H7 (cell line): ENCODE results near the gene LCOR. TPM values are rescaled to one million over a fixed set of nuclear protein-coding genes. Genes with fewer than 3 reads are reported as not detected.

Source experiments
- DNase-seq: peaks from one replicate; pipeline ENCODE4 v3.0.0; 2012
- H3K27me3 ChIP-seq: 2 replicates; pipeline ENCODE4 v1.6.0; 2011; ENCODE audit warnings: mild to moderate bottlenecking, low read length; ENCODE audit not compliant: control insufficient read depth, insufficient read depth
- H3K36me3 ChIP-seq: replicated peaks from 2 replicates; pipeline ENCODE4 v1.5.1; 2011; ENCODE audit warnings: low read length; ENCODE audit not compliant: control insufficient read depth, insufficient read depth
- H3K4me3 ChIP-seq: 2 replicates; pipeline ENCODE4 v1.5.1; 2011; ENCODE audit warnings: low read depth, mild to moderate bottlenecking, control low read depth, low read length, moderate library complexity; ENCODE audit not compliant: insufficient read depth
- total RNA-seq: library from RNA; depleted of rRNA; stranded (reverse); fragments of >200 nt; shearing (Covaris generic); gene quantifications from 2 replicates; pipeline ENCODE4 v1.2.3, GENCODE V29; 2014

LCOR gene
- total RNA-seq, 1 experiment from 2014 or later, result 8.8 TPM

- H3K36me3 ChIP-seq, result no peaks in the 10 kb centered on the region
- no peaks in the 10 kb centered on the region for H3K27me3 ChIP-seq
Measured at GRCh38 chr10:96850113-96850512, 18.0 kb downstream of the LCOR start.

GRCh38 chr10:96850825-96851224 lies 18.7 kb downstream of the LCOR start:
- Histone ChIP-seq H3K36me3 (no peaks in the 10 kb centered on the region), H3K27me3 (no peaks in the 10 kb centered on the region), H3K4me3 (no peak overlapping the region)
- DNase-seq, result no peak

More at GRCh38 chr10:96850113-96850512, 18.0 kb downstream of the LCOR start:
- DNase-seq, result no peak
- no peak overlapping the region for H3K4me3 ChIP-seq

GRCh38 chr10:96851281-96851680 lies 19.2 kb downstream of the LCOR start:
- DNase-seq, result no peak
- Histone ChIP-seq H3K36me3 (no peaks in the 10 kb centered on the region), H3K27me3 (no peaks in the 10 kb centered on the region), H3K4me3 (no peak overlapping the region)

GRCh38 chr10:96856317-96856716 lies 24.2 kb downstream of the LCOR start:
- DNase-seq, result no peak

GRCh38 chr10:96857301-96858012 lies 25.4 kb downstream of the LCOR start:
- no peaks in the 10 kb centered on the region for H3K36me3 ChIP-seq
- H3K4me3 ChIP-seq, result no peak overlapping the region
- H3K27me3 ChIP-seq, result no peaks in the 10 kb centered on the region
- DNase-seq, result no peak

More at GRCh38 chr10:96856317-96856716, 24.2 kb downstream of the LCOR start:
- Histone ChIP-seq H3K36me3 (no peaks in the 10 kb centered on the region), H3K27me3 (no peaks in the 10 kb centered on the region), H3K4me3 (no peak overlapping the region)

- no peaks in the 10 kb centered on the region for H3K27me3 ChIP-seq
- DNase-seq, result no peak
- no peak overlapping the region for H3K4me3 ChIP-seq
- no peaks in the 10 kb centered on the region for H3K36me3 ChIP-seq
Measured at GRCh38 chr10:96858038-96858705, 26.1 kb downstream of the LCOR start.

- Histone ChIP-seq H3K4me3 (no peak overlapping the region), H3K27me3 (no peaks in the 10 kb centered on the region), H3K36me3 (no peaks in the 10 kb centered on the region)
- DNase-seq, result no peak
Measured at GRCh38 chr10:96858706-96859050, 26.6 kb downstream of the LCOR start.

GRCh38 chr10:96860631-96861277 lies 28.7 kb downstream of the LCOR start:
- no peaks in the 10 kb centered on the region for H3K36me3 ChIP-seq
- DNase-seq, result no peak
- H3K27me3 ChIP-seq, result no peaks in the 10 kb centered on the region
- no peak overlapping the region for H3K4me3 ChIP-seq

- Histone ChIP-seq H3K4me3 (no peak overlapping the region), H3K27me3 (no peaks in the 10 kb centered on the region), H3K36me3 (no peaks in the 10 kb centered on the region)
- DNase-seq, result no peak
Measured at GRCh38 chr10:96863922-96864543, 31.9 kb downstream of the LCOR start.

- Histone ChIP-seq H3K27me3 (no peaks in the 10 kb centered on the region), H3K36me3 (no peaks in the 10 kb centered on the region), H3K4me3 (no peak overlapping the region)
- DNase-seq, result no peak
Measured at GRCh38 chr10:96873086-96873485, 41.0 kb downstream of the LCOR start.

- no peaks in the 10 kb centered on the region for H3K36me3 ChIP-seq
- no peak for DNase-seq
- H3K27me3 ChIP-seq, result no peaks in the 10 kb centered on the region
- H3K4me3 ChIP-seq, result no peak overlapping the region
Measured at GRCh38 chr10:96873756-96874467, 41.8 kb downstream of the LCOR start.

- H3K4me3 ChIP-seq, result no peak overlapping the region
- no peak for DNase-seq
- H3K27me3 ChIP-seq, result no peaks in the 10 kb centered on the region
- H3K36me3 ChIP-seq, result no peaks in the 10 kb centered on the region
Measured at GRCh38 chr10:96878057-96878456, 46.0 kb downstream of the LCOR start.

GRCh38 chr10:96880575-96880974 lies 48.5 kb downstream of the LCOR start:
- Histone ChIP-seq H3K36me3 (no peaks in the 10 kb centered on the region), H3K4me3 (no peak overlapping the region), H3K27me3 (no peaks in the 10 kb centered on the region)
- no peak for DNase-seq

- DNase-seq, result no peak
- Histone ChIP-seq H3K36me3 (no peaks in the 10 kb centered on the region), H3K27me3 (no peaks in the 10 kb centered on the region), H3K4me3 (no peak overlapping the region)
Measured at GRCh38 chr10:96889415-96890171, 57.5 kb downstream of the LCOR start.
